CD14-positive monocyte (primary cell): ENCODE results near the gene CEP131. TPM values are rescaled to one million over a fixed set of nuclear protein-coding genes. Genes with fewer than 3 reads are reported as not detected.

Experiments
- DNase-seq, 3 donors: peaks; one replicate each; pipeline ENCODE4 v3.0.0-alpha.2; 2011 to 2022
- H2AFZ ChIP-seq: 2 replicates; pipeline ENCODE4 v1.6.0; 2012; ENCODE audit warnings: mild to moderate bottlenecking, low read depth, low read length, inconsistent platforms; ENCODE audit not compliant: insufficient read depth, poor library complexity, severe bottlenecking
- H3K27ac ChIP-seq, 2 donors: 1 replicate in 1 of 2; 2 replicates in 1 of 2; pipeline ENCODE4 v1.5.1; 2012 to 2013; ENCODE audit warnings: low read length in 2 of 2, control low read depth in 1 of 2, inconsistent platforms in 1 of 2, low read depth in 1 of 2, mild to moderate bottlenecking in 1 of 2
- H3K27me3 ChIP-seq, 2 donors: one replicate each; pipeline versions ENCODE4 v1.6.0 to v1.6.1; 2011 to 2013; ENCODE audit warnings: low read length in 2 of 2; ENCODE audit not compliant: control insufficient read depth in 2 of 2, insufficient read depth in 2 of 2
- H3K36me3 ChIP-seq, 2 donors: replicated peaks in 1 of 2; 1 replicate in 1 of 2; 2 replicates in 1 of 2; pipeline versions ENCODE4 v1.5.1 to v1.6.1; 2012 to 2013; ENCODE audit warnings: low read length in 2 of 2, control low read depth in 1 of 2, inconsistent platforms in 1 of 2, mild to moderate bottlenecking in 1 of 2; ENCODE audit not compliant: insufficient read depth in 2 of 2, control insufficient read depth in 1 of 2
- H3K4me1 ChIP-seq, 2 donors: 1 replicate in 1 of 2; 2 replicates in 1 of 2; pipeline versions ENCODE4 v1.5.1 to v1.6.1; 2012 to 2013; ENCODE audit warnings: low read length in 2 of 2, control low read depth in 1 of 2, inconsistent platforms in 1 of 2, mild to moderate bottlenecking in 1 of 2, moderate library complexity in 1 of 2; ENCODE audit not compliant: insufficient read depth in 2 of 2, control insufficient read depth in 1 of 2
- H3K4me2 ChIP-seq: replicated peaks from 2 replicates; pipeline ENCODE3; 2012; ENCODE audit warnings: low read length, moderate library complexity, mild to moderate bottlenecking; ENCODE audit not compliant: poor library complexity, severe bottlenecking; ENCODE audit errors: extremely low read depth
- H3K4me3 ChIP-seq, 3 experiments: fragments of 200-600 bp in 1 of 3; sonication (generic) in 1 of 3; replicated peaks in 1 of 3; 1 replicate in 2 of 3; 2 replicates in 1 of 3; pipeline ENCODE4 v1.5.1; 2011 to 2013; ENCODE audit warnings: low read length in 3 of 3, mild to moderate bottlenecking in 3 of 3, control low read depth in 2 of 3, low read depth in 2 of 3, inconsistent platforms in 1 of 3, moderate library complexity in 1 of 3
- H3K79me2 ChIP-seq: 2 replicates; pipeline ENCODE4 v1.6.0; 2012; ENCODE audit warnings: mild to moderate bottlenecking, control low read depth, inconsistent platforms, low read length, moderate library complexity; ENCODE audit not compliant: insufficient read depth
- H3K9ac ChIP-seq: 2 replicates; pipeline ENCODE4 v1.6.0; 2017; ENCODE audit warnings: low read length, mild to moderate bottlenecking; ENCODE audit not compliant: insufficient read depth, poor library complexity, severe bottlenecking
- H3K9me3 ChIP-seq, 2 donors: replicated peaks in 1 of 2; 1 replicate in 1 of 2; 2 replicates in 1 of 2; pipeline versions ENCODE4 v1.5.1 to v1.6.1; 2012 to 2013; ENCODE audit warnings: low read length in 2 of 2, control low read depth in 1 of 2; ENCODE audit not compliant: control insufficient read depth in 1 of 2, insufficient read depth in 1 of 2
- H4K20me1 ChIP-seq: 2 replicates; pipeline ENCODE4 v1.6.0; 2012; ENCODE audit warnings: mild to moderate bottlenecking, low read length, control low read depth, moderate library complexity; ENCODE audit not compliant: insufficient read depth
- H3K27ac Mint-ChIP-seq, 7 donors: one replicate each; pipeline ENCODE4 v1.8.0; 2020; ENCODE audit warnings: mild to moderate bottlenecking in 7 of 7, mixed read lengths in 7 of 7, moderate library complexity in 6 of 7, inconsistent platforms in 2 of 7
- H3K27me3 Mint-ChIP-seq, 3 donors: one replicate each; pipeline ENCODE4 v1.8.0; 2021 to 2022; ENCODE audit warnings: low read depth in 3 of 3, mild to moderate bottlenecking in 3 of 3, mixed read lengths in 3 of 3, moderate library complexity in 3 of 3, inconsistent platforms in 1 of 3
- H3K36me3 Mint-ChIP-seq, 2 donors: one replicate each; pipeline ENCODE4 v1.8.0; 2020; ENCODE audit warnings: mixed read lengths in 2 of 2, inconsistent platforms in 1 of 2, mild to moderate bottlenecking in 1 of 2
- H3K4me1 Mint-ChIP-seq: one replicate; pipeline ENCODE4 v1.8.0; 2020; ENCODE audit warnings: mild to moderate bottlenecking, mixed read lengths
- H3K4me3 Mint-ChIP-seq, 2 donors: one replicate each; pipeline ENCODE4 v1.8.0; 2020; ENCODE audit warnings: mild to moderate bottlenecking in 2 of 2, mixed read lengths in 2 of 2, moderate library complexity in 1 of 2
- H3K9me3 Mint-ChIP-seq, 7 donors: one replicate each; pipeline ENCODE4 v1.8.0; 2020 to 2022; ENCODE audit warnings: mixed read lengths in 7 of 7, mild to moderate bottlenecking in 6 of 7, moderate library complexity in 6 of 7, inconsistent platforms in 2 of 7
- CTCF ChIP-seq: fragments of 200-600 bp; IDR thresholded peaks from one replicate; pipeline ENCODE4 v1.8.0; 2022; ENCODE audit warnings: antibody characterized with exemption, mild to moderate bottlenecking
- WGBS: methylation state at CpG from one replicate; pipeline ENCODE4 v1.1.5; 2013; ENCODE audit warnings: missing lambda C conversion rate; ENCODE audit not compliant: insufficient coverage; 5-methylcytosine and 5-hydroxymethylcytosine counted together
- intact Hi-C, 2 donors: fragments of 100-400 bp; cut with micrococcal nuclease; formaldehyde crosslinking; loops; one replicate each; pipeline versions ENCODE4 v1.15.0 to v1.15.1; 2023
- polyA plus RNA-seq, 3 donors: library from polyadenylated mRNA; depleted of rRNA in 1 of 3; unstranded in 2 of 3; stranded (reverse) in 1 of 3; fragments of 300-500 nt in 2 of 3; fragments of >200 nt in 1 of 3; fragmentation: Illumina TruSeq in 2 of 3; gene quantifications; 1 replicate in 2 of 3; 2 replicates in 1 of 3; pipeline ENCODE4 v1.2.3, GENCODE V29; 2012 to 2021

The CEP131 gene
- polyA plus RNA-seq, 3 donors = 0.69 to 9.7 (median 1.0) TPM

DNA sequence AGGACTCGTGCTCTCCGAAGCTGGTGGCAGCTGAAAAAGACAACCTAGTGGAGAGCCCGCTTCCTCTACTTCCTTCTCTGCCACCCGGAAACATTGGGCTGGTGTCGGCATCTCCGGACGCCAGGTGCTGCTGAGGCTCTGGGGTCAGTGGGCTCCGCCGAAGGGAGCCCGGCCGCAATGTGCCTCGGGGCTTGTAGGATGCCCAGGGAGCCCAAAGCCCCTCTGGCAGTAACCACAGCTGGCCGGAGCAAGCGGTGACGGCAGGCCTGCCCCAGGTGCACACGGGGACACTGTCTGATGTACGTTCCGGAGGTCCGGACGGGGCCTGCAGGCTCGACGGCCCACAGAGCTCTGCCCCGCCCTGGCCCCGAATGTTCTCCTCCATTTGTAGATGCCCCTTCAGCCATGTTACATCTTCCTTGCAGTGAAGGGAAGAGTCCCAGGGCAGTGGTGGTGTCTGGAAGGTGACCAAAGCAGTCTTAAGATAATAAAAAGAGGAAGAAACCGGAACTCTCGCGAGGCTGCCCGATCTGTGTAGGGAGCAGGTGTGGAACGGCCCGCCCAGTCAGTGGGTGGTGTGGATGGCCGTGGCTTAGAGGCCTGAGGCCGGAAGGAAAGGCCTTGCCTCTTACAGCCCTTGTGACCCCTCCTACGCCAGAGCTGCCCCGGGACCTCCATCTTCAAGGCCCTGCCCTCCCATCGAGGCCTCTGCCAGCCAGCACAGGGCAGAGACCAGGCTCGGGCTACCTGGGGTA lies 39.0 kb upstream of the CEP131 start:
- H3K4me3 Mint-ChIP-seq = no peak overlapping the region

GRCh38 chr17:81261096-81261495 lies 38.3 kb upstream of the CEP131 start:
- no peak for TF ChIP-seq CTCF
- Histone ChIP-seq H3K36me3 (peaks cover 89 to 100% of the 10 kb centered on the region in 2 donors), H3K79me2 (peaks cover 34% of the 10 kb centered on the region), H2AFZ (no peak overlapping the region), H3K27me3 (no peaks in the 10 kb centered on the region), H3K9me3 (no peaks in the 10 kb centered on the region), H3K4me1 (peaks cover 2 to 4% of the 10 kb centered on the region in 2 donors), H3K4me3 (no peak overlapping the region), H4K20me1 (peaks cover 84% of the 10 kb centered on the region), H3K9ac (no peak overlapping the region), H3K27ac (no peak overlapping the region), H3K4me2 (no peak overlapping the region)
- Mint-ChIP-seq H3K4me1 (peaks cover 4% of the 10 kb centered on the region), H3K36me3 (peaks cover 77 to 94% of the 10 kb centered on the region in 2 donors), H3K27me3 (peaks cover 0 to 2% (median 0%) of the 10 kb centered on the region in 3 donors), H3K4me3 (no peak overlapping the region), H3K9me3 (peaks cover 0 to 2% (median 0%) of the 10 kb centered on the region in 7 donors), H3K27ac (no peak overlapping the region)
- intact Hi-C loops = no loop called here
- 95% methylated on average over 15 of the region's 18 CpGs for WGBS
- no peak for DNase-seq

More for the DNA sequence above, 39.0 kb upstream of the CEP131 start:
- Histone ChIP-seq H4K20me1 (peaks cover 81% of the 10 kb centered on the region), H3K27ac (peak overlapping the region in 1 of 2 donors; percentile 8), H3K27me3 (no peaks in the 10 kb centered on the region), H3K9ac (no peak overlapping the region), H3K79me2 (peaks cover 40% of the 10 kb centered on the region), H3K4me1 (peaks cover under 1 to 2% of the 10 kb centered on the region in 2 donors), H3K4me2 (no peak overlapping the region), H3K36me3 (peaks cover 91 to 100% of the 10 kb centered on the region in 2 donors), H3K9me3 (no peaks in the 10 kb centered on the region), H2AFZ (no peak overlapping the region), H3K4me3 (no peak overlapping the region)
- peaks cover 0 to 2% (median 0%) of the 10 kb centered on the region in 7 donors for H3K9me3 Mint-ChIP-seq
- peaks cover 2% of the 10 kb centered on the region for H3K4me1 Mint-ChIP-seq
- no peak for TF ChIP-seq CTCF
- 85% methylated on average over 24 of the region's 36 CpGs for WGBS
- DNase-seq = no peak
- peak overlapping the region in 1 of 7 donors; percentile 26 for H3K27ac Mint-ChIP-seq
- peaks cover 81 to 100% of the 10 kb centered on the region in 2 donors for H3K36me3 Mint-ChIP-seq
- peaks cover 0 to 2% (median 0%) of the 10 kb centered on the region in 3 donors for H3K27me3 Mint-ChIP-seq
- intact Hi-C loops = no loop called here
